ENCODE results near the gene FIBP. TPM values are rescaled to one million over a fixed set of nuclear protein-coding genes. Genes with fewer than 3 reads are reported as not detected.

The FIBP gene
- polyA plus RNA-seq, 3 donors: 79.1 to 109 (median 101) TPM

- Mint-ChIP-seq H3K4me1 (peaks cover 51% of the 10 kb centered on the region), H3K36me3 (peaks cover 44 to 52% of the 10 kb centered on the region in 2 donors), H3K4me3 (peak overlapping the region; percentile 95 to 99), H3K9me3 (peaks cover 0 to 2% (median 0%) of the 10 kb centered on the region in 7 donors), H3K27me3 (ENCODE audit: low read depth in 3 of 3) (peaks cover 0 to 7% (median 0%) of the 10 kb centered on the region in 3 donors), H3K27ac (peak overlapping the region in 6 of 7 donors; percentile 70 to 100 (median 98))
- Histone ChIP-seq H3K4me1 (ENCODE audit: control insufficient read depth in 1 of 2, insufficient read depth in 2 of 2, low read length in 2 of 2) (peaks cover 45 to 69% of the 10 kb centered on the region in 2 donors), H3K27me3 (ENCODE audit: control insufficient read depth in 2 of 2, insufficient read depth in 2 of 2, low read length in 2 of 2) (no peaks in the 10 kb centered on the region), H3K36me3 (replicated peaks in 1 of 2; ENCODE audit: control insufficient read depth in 1 of 2, insufficient read depth in 2 of 2, low read length in 2 of 2) (peaks cover 34 to 46% of the 10 kb centered on the region in 2 donors), H4K20me1 (ENCODE audit: insufficient read depth, low read length) (peaks cover 15% of the 10 kb centered on the region), H3K4me2 (replicated peaks; ENCODE audit: extremely low read depth, low read length, poor library complexity, severe bottlenecking) (peak overlapping the region; percentile 93), H3K9ac (ENCODE audit: insufficient read depth, low read length, poor library complexity, severe bottlenecking) (peak overlapping the region; percentile 65), H3K27ac (ENCODE audit: low read depth in 1 of 2, low read length in 2 of 2) (peak overlapping the region; percentile 88 to 95), H3K79me2 (ENCODE audit: insufficient read depth, low read length) (peaks cover 38% of the 10 kb centered on the region), H3K4me3 (replicated peaks in 1 of 3; ENCODE audit: low read depth in 2 of 3, low read length in 3 of 3) (peak overlapping the region; percentile 63 to 82 (median 69)), H3K9me3 (replicated peaks in 1 of 2; ENCODE audit: control insufficient read depth in 1 of 2, insufficient read depth in 1 of 2, low read length in 2 of 2) (no peaks in the 10 kb centered on the region), H2AFZ (ENCODE audit: insufficient read depth, low read depth, low read length, poor library complexity, severe bottlenecking) (peak overlapping the region; percentile 84)
- 91% methylated on average over 12 of the region's 14 CpGs for WGBS (ENCODE audit: insufficient coverage)
- TF ChIP-seq CTCF (IDR thresholded peaks at IDR 0.05): no peak
- intact Hi-C loops (cut with micrococcal nuclease): loop anchor here (5.0 kb wide), 2 partner anchors 35 to 40 kb away; no protein-coding TSS in a partner anchor
- DNase-seq: no peak
Measured at GRCh38 chr11:65886826-65887722, 1.2 kb downstream of the FIBP start.

GRCh38 chr11:65885808-65886536 is 2.3 kb downstream of the FIBP start:
- Mint-ChIP-seq H3K4me1 (peaks cover 43% of the 10 kb centered on the region), H3K4me3 (no peak overlapping the region), H3K27me3 (ENCODE audit: low read depth in 3 of 3) (peaks cover 0 to 7% (median 0%) of the 10 kb centered on the region in 3 donors), H3K27ac (peak overlapping the region in 1 of 7 donors; percentile 47), H3K9me3 (peaks cover 0 to 2% (median 0%) of the 10 kb centered on the region in 7 donors), H3K36me3 (peaks cover 44 to 56% of the 10 kb centered on the region in 2 donors)
- Histone ChIP-seq H2AFZ (ENCODE audit: insufficient read depth, low read depth, low read length, poor library complexity, severe bottlenecking) (no peak overlapping the region), H3K9ac (ENCODE audit: insufficient read depth, low read length, poor library complexity, severe bottlenecking) (no peak overlapping the region), H3K4me3 (replicated peaks in 1 of 3; ENCODE audit: low read depth in 2 of 3, low read length in 3 of 3) (no peak overlapping the region), H3K36me3 (replicated peaks in 1 of 2; ENCODE audit: control insufficient read depth in 1 of 2, insufficient read depth in 2 of 2, low read length in 2 of 2) (peaks cover 36 to 46% of the 10 kb centered on the region in 2 donors), H3K79me2 (ENCODE audit: insufficient read depth, low read length) (peaks cover 27% of the 10 kb centered on the region), H3K27ac (ENCODE audit: low read depth in 1 of 2, low read length in 2 of 2) (no peak overlapping the region), H3K27me3 (ENCODE audit: control insufficient read depth in 2 of 2, insufficient read depth in 2 of 2, low read length in 2 of 2) (no peaks in the 10 kb centered on the region), H4K20me1 (ENCODE audit: insufficient read depth, low read length) (peaks cover 15% of the 10 kb centered on the region), H3K4me2 (replicated peaks; ENCODE audit: extremely low read depth, low read length, poor library complexity, severe bottlenecking) (no peak overlapping the region), H3K4me1 (ENCODE audit: control insufficient read depth in 1 of 2, insufficient read depth in 2 of 2, low read length in 2 of 2) (peaks cover 35 to 58% of the 10 kb centered on the region in 2 donors), H3K9me3 (replicated peaks in 1 of 2; ENCODE audit: control insufficient read depth in 1 of 2, insufficient read depth in 1 of 2, low read length in 2 of 2) (no peaks in the 10 kb centered on the region)
- TF ChIP-seq CTCF (IDR thresholded peaks at IDR 0.05): no peak
- intact Hi-C loops (cut with micrococcal nuclease): loop anchor here (5.0 kb wide), 2 partner anchors 36 to 41 kb away; no protein-coding TSS in a partner anchor
- DNase-seq: no peak
- WGBS (ENCODE audit: insufficient coverage): 100% methylated on average over 3 of the region's 12 CpGs

All from CD14-positive monocyte (primary cell).